GM21723 (cell line): ENCODE data around the gene CNTN4.

Experiments
- ATAC-seq: cut with Tn5 transposase; IDR thresholded peaks from one replicate; pipeline ENCODE4 v1.9.1; 2021; ENCODE audit warnings: mild to moderate bottlenecking, moderate library complexity; ENCODE audit not compliant: unreplicated experiment

The CNTN4 gene

DNA sequence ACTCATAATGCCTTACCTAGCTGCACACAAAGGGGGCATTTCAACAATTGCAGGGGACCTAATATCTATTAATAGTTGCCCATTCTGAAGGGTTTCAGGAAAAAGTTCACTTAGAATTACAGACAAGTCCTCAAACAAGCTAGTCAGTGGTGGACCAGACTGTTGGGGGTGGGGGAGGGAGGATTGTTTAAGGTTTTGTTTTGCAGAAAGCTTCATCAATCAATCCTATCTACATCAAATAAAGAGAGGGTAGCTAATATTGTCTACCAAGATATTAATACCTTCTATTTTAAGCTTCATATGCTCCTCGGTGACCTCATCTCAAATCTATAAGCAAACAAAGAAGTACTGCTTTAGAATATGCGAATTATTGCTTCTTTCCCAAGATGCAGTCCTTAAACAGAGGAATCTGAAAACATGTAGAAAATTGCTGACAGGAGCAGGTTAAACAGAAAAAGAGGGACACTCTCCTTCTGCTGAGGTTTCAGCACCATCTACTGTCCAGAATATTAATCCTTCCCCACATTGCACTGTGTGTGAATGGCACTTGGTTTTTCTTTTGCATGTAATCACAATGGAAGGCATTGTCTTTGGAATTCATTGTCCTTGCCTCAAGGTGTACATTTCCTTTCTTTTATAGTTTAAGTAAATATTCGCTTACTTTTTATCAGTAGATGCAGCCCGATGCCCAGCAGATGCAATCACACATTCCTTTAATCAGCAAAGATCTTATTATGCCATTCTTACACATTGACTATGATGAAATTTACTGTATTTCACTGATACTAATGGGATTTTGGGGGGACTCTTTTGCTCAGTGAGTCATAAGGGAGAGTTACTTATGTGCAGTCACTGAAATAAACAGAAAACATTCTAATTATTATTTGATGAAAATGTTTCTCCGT, 916.8 kb downstream of the CNTN4 start:
- peak; percentile 93 for ATAC-seq

DNA sequence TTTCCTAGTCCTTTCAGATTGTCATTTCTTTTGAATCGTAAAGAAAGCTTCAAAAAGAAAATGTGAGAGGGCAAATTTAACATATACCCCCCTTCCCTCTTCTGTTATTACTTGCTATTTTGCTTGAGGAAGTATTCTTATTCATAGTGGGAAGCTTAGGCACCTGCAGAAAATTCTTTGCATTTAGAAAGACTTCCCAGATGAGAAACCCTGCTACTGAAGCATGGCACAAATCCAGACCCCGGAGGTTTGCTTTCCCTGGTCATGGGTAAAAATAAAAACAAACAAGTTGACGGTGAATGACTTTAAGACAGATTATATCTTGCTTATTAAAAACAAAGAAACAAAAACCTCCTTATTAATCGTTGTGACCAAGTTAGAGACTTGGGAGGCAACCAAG, 917.6 kb downstream of the CNTN4 start:
- ATAC-seq: no peak

DNA sequence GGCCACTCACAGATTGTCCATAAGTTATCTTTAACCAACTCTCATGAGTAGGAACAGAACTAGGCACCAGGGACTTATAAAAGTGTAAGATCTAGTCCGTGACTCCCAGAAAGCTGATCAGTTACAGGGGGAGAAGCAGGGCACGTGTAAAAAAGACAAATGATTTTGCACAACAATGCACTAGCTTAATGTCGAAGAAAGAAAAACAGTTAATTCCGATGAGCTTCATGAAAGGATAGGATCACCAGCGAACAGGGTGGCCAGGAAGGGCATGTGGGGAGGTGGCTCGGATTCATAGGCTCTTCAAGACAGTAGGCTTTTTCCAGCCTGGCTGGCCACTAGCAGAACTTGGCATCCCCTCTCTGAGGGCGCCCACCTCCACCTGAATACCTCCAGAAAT, 921.5 kb downstream of the CNTN4 start:
- ATAC-seq: no peak

- ATAC-seq: no peak
Measured at GRCh38 chr3:3023111-3023745, 924.6 kb downstream of the CNTN4 start.

DNA sequence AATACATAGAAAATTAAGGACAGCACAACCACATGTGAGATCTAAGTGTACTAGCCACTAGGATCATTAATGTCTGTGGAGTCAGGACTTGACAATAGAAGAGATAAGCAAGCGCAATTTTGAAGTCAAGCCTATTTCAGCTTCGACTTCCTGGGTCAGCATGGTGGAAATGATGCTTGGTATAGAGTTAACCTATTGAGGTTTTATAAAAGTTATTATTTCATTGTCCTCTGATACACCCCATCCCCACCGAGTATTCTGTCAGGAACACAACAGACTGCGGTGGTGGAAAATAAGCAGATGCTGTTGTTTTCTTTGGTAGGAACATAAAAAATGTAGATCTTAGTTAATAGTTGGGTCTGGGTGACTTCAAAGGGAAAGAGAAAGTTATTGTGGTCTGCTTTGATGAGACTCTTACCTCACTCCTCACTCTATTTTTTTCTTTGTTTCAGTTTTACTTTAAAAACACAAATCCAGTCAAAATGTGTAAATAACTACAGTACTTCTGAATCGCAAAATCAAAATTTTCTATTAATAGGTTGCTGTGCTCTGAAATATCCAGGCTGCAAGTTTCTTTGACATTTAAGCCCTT, 929.4 kb downstream of the CNTN4 start:
- ATAC-seq: peak; percentile 99

GRCh38 chr3:3031326-3031725, 932.7 kb downstream of the CNTN4 start:
- ATAC-seq: no peak

- ATAC-seq: no peak
Measured at GRCh38 chr3:3037156-3037555, 938.5 kb downstream of the CNTN4 start.

GRCh38 chr3:3038201-3038991, 939.7 kb downstream of the CNTN4 start:
- ATAC-seq: no peak

GRCh38 chr3:3053974-3054373, 955.3 kb downstream of the CNTN4 start:
- no peak for ATAC-seq

GRCh38 chr3:3059645-3060044, 961.0 kb downstream of the CNTN4 start:
- ATAC-seq: no peak

GRCh38 chr3:3064297-3064696, 965.6 kb downstream of the CNTN4 start:
- ATAC-seq: no peak

GRCh38 chr3:3065876-3066275, 967.2 kb downstream of the CNTN4 start:
- no peak for ATAC-seq

DNA sequence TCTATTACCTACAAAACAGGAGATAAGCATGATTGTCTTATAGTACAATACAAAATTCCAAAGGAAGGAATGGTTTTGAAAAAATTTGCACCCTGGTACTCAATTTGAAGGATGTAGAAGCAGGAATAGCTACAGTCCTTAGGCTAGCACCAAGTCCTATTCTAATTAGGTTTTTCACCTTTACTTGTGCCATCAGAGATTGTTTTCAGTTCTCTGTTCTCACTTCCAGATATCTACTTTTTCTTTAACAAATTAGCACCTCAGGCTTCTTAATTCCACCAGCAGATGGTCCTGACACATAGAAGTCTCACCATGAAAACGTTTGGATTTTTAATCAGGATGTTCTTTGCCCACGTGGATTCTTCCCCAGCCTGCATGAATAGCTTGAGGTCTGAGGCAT, 967.7 kb downstream of the CNTN4 start:
- peak; percentile 88 for ATAC-seq

GRCh38 chr3:3066910-3067309, 968.2 kb downstream of the CNTN4 start:
- no peak for ATAC-seq

DNA sequence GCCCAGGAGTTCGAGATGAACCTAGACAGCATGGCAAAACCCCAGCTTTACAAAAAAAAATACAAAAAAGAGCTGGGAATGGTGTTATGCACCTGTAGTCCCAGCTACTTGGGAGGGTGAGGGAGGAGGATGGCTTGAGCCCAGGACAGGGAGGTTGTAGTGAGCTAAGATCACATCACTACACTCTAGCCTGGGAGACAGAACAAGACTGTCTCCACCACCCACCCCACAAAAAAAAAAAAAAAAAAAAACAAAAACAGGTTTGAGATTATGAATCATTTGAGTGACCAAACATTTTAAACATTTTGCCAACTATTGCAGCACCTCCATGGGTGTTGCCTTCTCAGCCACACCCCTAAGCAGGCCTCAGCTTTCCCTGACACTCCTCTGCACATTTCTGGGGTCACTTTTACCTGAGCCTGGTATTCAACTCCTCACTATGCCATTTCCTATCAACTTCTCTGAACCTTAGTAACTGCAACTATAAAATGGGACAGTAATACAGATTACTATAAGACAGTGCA, 969.8 kb downstream of the CNTN4 start:
- ATAC-seq: no peak

DNA sequence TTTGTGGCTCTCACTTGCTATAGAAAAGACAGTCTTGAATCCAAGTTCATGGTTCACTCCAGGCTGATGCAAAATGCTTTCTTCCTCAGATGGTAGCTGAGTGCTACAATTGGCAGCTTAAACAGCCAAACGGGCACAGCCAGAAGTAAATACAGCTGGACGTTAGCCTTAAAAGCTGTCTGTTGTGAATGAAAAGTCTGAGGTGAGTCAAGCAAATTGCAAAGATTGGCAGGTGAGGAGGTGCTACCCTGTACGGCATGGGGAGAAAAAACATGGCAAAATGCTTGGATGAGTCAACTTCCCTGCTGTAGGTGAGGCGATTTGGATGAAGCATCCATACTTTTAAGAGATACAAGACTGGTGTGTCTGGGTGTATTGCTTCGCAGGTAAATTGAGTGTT, 971.1 kb downstream of the CNTN4 start:
- ATAC-seq: no peak

DNA sequence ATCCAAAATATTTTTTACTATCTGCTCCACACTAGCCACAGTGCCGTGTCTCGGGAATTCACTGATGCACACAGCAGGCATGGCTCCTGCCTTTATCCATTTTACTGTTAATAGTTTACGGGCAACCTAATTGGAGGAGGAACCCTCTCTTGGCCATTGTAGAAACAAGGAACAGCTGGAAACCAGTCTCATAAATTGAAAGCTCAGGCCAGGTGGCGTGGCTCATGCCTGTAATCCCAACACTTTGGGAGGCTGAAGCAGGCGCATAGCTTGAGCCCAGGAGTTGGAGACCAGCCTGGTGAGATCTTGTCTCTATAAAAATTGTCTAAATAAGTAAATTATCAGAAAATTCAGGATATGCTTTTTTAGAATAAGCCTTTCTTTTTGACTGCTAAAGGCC, 972.5 kb downstream of the CNTN4 start:
- no peak for ATAC-seq

- peak; percentile 66 for ATAC-seq
Measured at GRCh38 chr3:3074551-3075257, 976.0 kb downstream of the CNTN4 start.

DNA sequence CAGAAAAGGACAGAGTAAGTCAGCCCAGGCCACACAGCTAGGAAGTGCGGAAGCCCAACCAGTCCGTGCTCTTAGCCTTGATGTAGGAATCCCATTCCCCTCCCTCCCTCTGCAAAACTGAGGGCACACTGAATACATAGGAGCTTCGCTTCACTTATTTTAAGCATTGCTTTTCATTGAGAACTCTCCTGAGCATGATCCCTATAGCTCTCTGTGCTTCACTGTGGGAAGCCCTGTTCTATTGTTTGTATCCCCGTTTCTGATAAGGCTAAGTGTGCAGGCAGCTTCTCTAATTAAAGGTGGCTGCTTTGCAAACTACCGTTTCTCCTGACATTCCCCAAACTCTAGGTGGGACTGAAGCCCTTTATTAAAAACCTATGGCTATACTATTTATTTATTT, 981.6 kb downstream of the CNTN4 start:
- ATAC-seq: no peak
